ENCODE results near the gene STARD10.

Gene STARD10

GRCh38 chr11:72793425-72794367 lies at the start of gene STARD10:
TSS of gene STARD10 (minus strand) at chr11:72794047. CDS start at chr11:72781181, 12,866 bp downstream.
- Histone ChIP-seq H3K9ac (ENCODE audit: low read length) (peak within 1 kb of the TSS; percentile 86), H3K9me3 (ENCODE audit: control insufficient read depth, low read length) (no peaks in the 10 kb centered on the region), H3K36me3 (ENCODE audit: control insufficient read depth, insufficient read depth, low read length, severe bottlenecking) (no peaks in the 10 kb centered on the region), H3K4me1 (ENCODE audit: control insufficient read depth, insufficient read depth, low read length) (peaks cover 36% of the 10 kb centered on the region), H3K27me3 (replicated peaks; ENCODE audit: control insufficient read depth, insufficient read depth, low read length) (no peaks in the 10 kb centered on the region), H3K4me3 (ENCODE audit: low read length) (peak within 1 kb of the TSS; percentile 90)
- peak; percentile 99 for DNase-seq (ENCODE audit: low read depth)

GRCh38 chr11:72842653-72843330 lies 48.9 kb upstream of the STARD10 start:
- H3K9ac ChIP-seq (ENCODE audit: low read length), result no peak overlapping the region
- no peak overlapping the region for H3K4me3 ChIP-seq (ENCODE audit: low read length)
- no peak for DNase-seq (ENCODE audit: low read depth)
- no peaks in the 10 kb centered on the region for H3K27me3 ChIP-seq (replicated peaks; ENCODE audit: control insufficient read depth, insufficient read depth, low read length)
- H3K9me3 ChIP-seq (ENCODE audit: control insufficient read depth, low read length), result no peaks in the 10 kb centered on the region
- peaks cover 12% of the 10 kb centered on the region for H3K4me1 ChIP-seq (ENCODE audit: control insufficient read depth, insufficient read depth, low read length)
- peaks cover 20% of the 10 kb centered on the region for H3K36me3 ChIP-seq (ENCODE audit: control insufficient read depth, insufficient read depth, low read length, severe bottlenecking)

GRCh38 chr11:72842126-72842525 lies 48.3 kb upstream of the STARD10 start:
- peaks cover 27% of the 10 kb centered on the region for H3K36me3 ChIP-seq (ENCODE audit: control insufficient read depth, insufficient read depth, low read length, severe bottlenecking)
- H3K9me3 ChIP-seq (ENCODE audit: control insufficient read depth, low read length), result no peaks in the 10 kb centered on the region
- no peak overlapping the region for H3K4me3 ChIP-seq (ENCODE audit: low read length)
- H3K27me3 ChIP-seq (replicated peaks; ENCODE audit: control insufficient read depth, insufficient read depth, low read length), result no peaks in the 10 kb centered on the region
- no peak for DNase-seq (ENCODE audit: low read depth)
- peaks cover 12% of the 10 kb centered on the region for H3K4me1 ChIP-seq (ENCODE audit: control insufficient read depth, insufficient read depth, low read length)
- H3K9ac ChIP-seq (ENCODE audit: low read length), result no peak overlapping the region

- peaks cover 12% of the 10 kb centered on the region for H3K4me1 ChIP-seq (ENCODE audit: control insufficient read depth, insufficient read depth, low read length)
- peaks cover 27% of the 10 kb centered on the region for H3K36me3 ChIP-seq (ENCODE audit: control insufficient read depth, insufficient read depth, low read length, severe bottlenecking)
- H3K9me3 ChIP-seq (ENCODE audit: control insufficient read depth, low read length), result no peaks in the 10 kb centered on the region
- DNase-seq (ENCODE audit: low read depth), result no peak
- H3K27me3 ChIP-seq (replicated peaks; ENCODE audit: control insufficient read depth, insufficient read depth, low read length), result no peaks in the 10 kb centered on the region
- H3K9ac ChIP-seq (ENCODE audit: low read length), result no peak overlapping the region
- no peak overlapping the region for H3K4me3 ChIP-seq (ENCODE audit: low read length)
Observed at GRCh38 chr11:72841397-72841796, 47.5 kb upstream of the STARD10 start.

GRCh38 chr11:72840780-72841179 lies 46.9 kb upstream of the STARD10 start:
- H3K4me1 ChIP-seq (ENCODE audit: control insufficient read depth, insufficient read depth, low read length), result peaks cover 15% of the 10 kb centered on the region
- no peaks in the 10 kb centered on the region for H3K27me3 ChIP-seq (replicated peaks; ENCODE audit: control insufficient read depth, insufficient read depth, low read length)
- H3K9me3 ChIP-seq (ENCODE audit: control insufficient read depth, low read length), result no peaks in the 10 kb centered on the region
- peak; percentile 95 for DNase-seq (ENCODE audit: low read depth)
- no peak overlapping the region for H3K4me3 ChIP-seq (ENCODE audit: low read length)
- H3K36me3 ChIP-seq (ENCODE audit: control insufficient read depth, insufficient read depth, low read length, severe bottlenecking), result peaks cover 27% of the 10 kb centered on the region
- H3K9ac ChIP-seq (ENCODE audit: low read length), result peak overlapping the region; percentile 23

- Histone ChIP-seq H3K36me3 (ENCODE audit: control insufficient read depth, insufficient read depth, low read length, severe bottlenecking) (peaks cover 27% of the 10 kb centered on the region), H3K4me1 (ENCODE audit: control insufficient read depth, insufficient read depth, low read length) (peaks cover 20% of the 10 kb centered on the region), H3K9me3 (ENCODE audit: control insufficient read depth, low read length) (no peaks in the 10 kb centered on the region), H3K27me3 (replicated peaks; ENCODE audit: control insufficient read depth, insufficient read depth, low read length) (no peaks in the 10 kb centered on the region), H3K4me3 (ENCODE audit: low read length) (no peak overlapping the region), H3K9ac (ENCODE audit: low read length) (no peak overlapping the region)
- no peak for DNase-seq (ENCODE audit: low read depth)
Observed at GRCh38 chr11:72838691-72839305, 45.0 kb upstream of the STARD10 start.

- Histone ChIP-seq H3K27me3 (replicated peaks; ENCODE audit: control insufficient read depth, insufficient read depth, low read length) (no peaks in the 10 kb centered on the region), H3K9me3 (ENCODE audit: control insufficient read depth, low read length) (no peaks in the 10 kb centered on the region), H3K4me1 (ENCODE audit: control insufficient read depth, insufficient read depth, low read length) (peaks cover 21% of the 10 kb centered on the region), H3K36me3 (ENCODE audit: control insufficient read depth, insufficient read depth, low read length, severe bottlenecking) (peaks cover 16% of the 10 kb centered on the region), H3K9ac (ENCODE audit: low read length) (no peak overlapping the region), H3K4me3 (ENCODE audit: low read length) (no peak overlapping the region)
- DNase-seq (ENCODE audit: low read depth), result no peak
Observed at GRCh38 chr11:72836111-72836510, 42.3 kb upstream of the STARD10 start.

- Histone ChIP-seq H3K9me3 (ENCODE audit: control insufficient read depth, low read length) (no peaks in the 10 kb centered on the region), H3K4me1 (ENCODE audit: control insufficient read depth, insufficient read depth, low read length) (peaks cover 9% of the 10 kb centered on the region), H3K9ac (ENCODE audit: low read length) (no peak overlapping the region), H3K4me3 (ENCODE audit: low read length) (no peak overlapping the region), H3K27me3 (replicated peaks; ENCODE audit: control insufficient read depth, insufficient read depth, low read length) (no peaks in the 10 kb centered on the region), H3K36me3 (ENCODE audit: control insufficient read depth, insufficient read depth, low read length, severe bottlenecking) (peaks cover 15% of the 10 kb centered on the region)
- DNase-seq (ENCODE audit: low read depth), result no peak
Observed at GRCh38 chr11:72834905-72835304, 41.1 kb upstream of the STARD10 start.

GRCh38 chr11:72833811-72834493 lies 40.1 kb upstream of the STARD10 start:
- H3K36me3 ChIP-seq (ENCODE audit: control insufficient read depth, insufficient read depth, low read length, severe bottlenecking), result peaks cover 9% of the 10 kb centered on the region

GRCh38 chr11:72833083-72833733 lies 39.4 kb upstream of the STARD10 start:
- no peak for DNase-seq (ENCODE audit: low read depth)
- Histone ChIP-seq H3K27me3 (replicated peaks; ENCODE audit: control insufficient read depth, insufficient read depth, low read length) (no peaks in the 10 kb centered on the region), H3K9me3 (ENCODE audit: control insufficient read depth, low read length) (no peaks in the 10 kb centered on the region), H3K4me1 (ENCODE audit: control insufficient read depth, insufficient read depth, low read length) (peaks cover 14% of the 10 kb centered on the region), H3K36me3 (ENCODE audit: control insufficient read depth, insufficient read depth, low read length, severe bottlenecking) (peaks cover 9% of the 10 kb centered on the region), H3K4me3 (ENCODE audit: low read length) (no peak overlapping the region), H3K9ac (ENCODE audit: low read length) (no peak overlapping the region)

More at GRCh38 chr11:72833811-72834493, 40.1 kb upstream of the STARD10 start:
- Histone ChIP-seq H3K9ac (ENCODE audit: low read length) (no peak overlapping the region), H3K9me3 (ENCODE audit: control insufficient read depth, low read length) (no peaks in the 10 kb centered on the region), H3K27me3 (replicated peaks; ENCODE audit: control insufficient read depth, insufficient read depth, low read length) (no peaks in the 10 kb centered on the region), H3K4me3 (ENCODE audit: low read length) (no peak overlapping the region), H3K4me1 (ENCODE audit: control insufficient read depth, insufficient read depth, low read length) (peaks cover 9% of the 10 kb centered on the region)
- DNase-seq (ENCODE audit: low read depth), result no peak
